CMK (cell line): ENCODE data around the gene NLGN3.

Experiments
- DNase-seq: peaks from one replicate; pipeline ENCODE4 v3.0.0-alpha.2; 2010; ENCODE audit warnings: low read depth

NLGN3 gene

GRCh38 chrX:71118032-71118984, 26.3 kb upstream of the NLGN3 start, which contains the start of gene MED12:
Gene MED12 (plus strand): TSS chrX:71118596. CDS start chrX:71118755, 159 bp downstream.
- peak; percentile 59 for DNase-seq

DNA sequence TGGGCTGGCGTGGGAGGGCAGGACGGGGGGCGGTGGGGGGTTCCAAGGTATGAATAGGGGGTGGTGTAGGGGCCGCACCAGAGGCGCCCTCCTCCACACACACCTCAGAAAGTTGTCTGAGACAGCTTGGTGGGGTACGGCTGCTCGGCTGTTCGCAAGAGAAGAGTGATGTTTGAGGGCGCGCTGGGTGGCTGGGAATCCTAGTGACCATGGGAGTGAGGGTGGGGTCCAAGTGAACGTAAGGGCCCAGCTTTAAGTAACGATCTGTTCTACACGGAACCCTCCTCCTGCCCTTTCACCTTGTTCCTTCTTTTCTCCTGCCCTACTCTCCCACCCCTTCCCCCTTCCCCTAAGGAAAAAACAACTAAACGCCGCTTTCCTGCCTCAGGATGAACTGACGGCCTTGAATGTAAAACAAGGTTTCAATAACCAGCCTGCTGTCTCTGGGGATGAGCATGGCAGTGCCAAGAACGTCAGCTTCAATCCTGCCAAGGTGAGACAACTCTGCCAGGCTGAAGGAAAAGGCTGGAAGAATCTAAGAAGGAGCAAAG, 25.6 kb upstream of the NLGN3 start:
- no peak for DNase-seq

GRCh38 chrX:71128166-71128833, 16.3 kb upstream of the NLGN3 start:
- no peak for DNase-seq

- no peak for DNase-seq
Measured at GRCh38 chrX:71128915-71129765, 15.5 kb upstream of the NLGN3 start.

DNA sequence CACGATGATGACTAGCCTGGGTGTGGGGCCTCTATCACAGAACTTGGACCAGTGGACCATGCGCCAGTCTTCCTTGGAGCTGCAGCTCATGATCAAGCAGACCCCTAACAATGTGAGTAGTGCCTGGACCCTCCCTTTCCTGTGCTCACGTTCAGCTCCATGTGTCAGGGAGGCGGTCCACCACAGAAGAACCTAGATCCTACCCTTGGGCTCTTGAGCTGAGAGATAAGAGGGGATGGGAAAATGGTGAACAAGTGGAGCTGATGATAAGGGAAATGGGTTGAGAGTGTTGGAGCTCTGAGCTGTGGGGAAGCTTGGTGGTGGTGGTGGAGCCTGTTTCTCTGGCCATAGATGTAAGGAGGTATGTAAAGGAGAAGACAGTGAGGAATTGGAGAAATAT, 13.1 kb upstream of the NLGN3 start:
- DNase-seq, result peak; percentile 60

GRCh38 chrX:71140440-71140839, 4.2 kb upstream of the NLGN3 start:
- DNase-seq, result no peak

- no peak for DNase-seq
Measured at GRCh38 chrX:71143508-71143907, 1.1 kb upstream of the NLGN3 start.

GRCh38 chrX:71147496-71148277, 3.0 kb downstream of the NLGN3 start:
- no peak for DNase-seq

DNA sequence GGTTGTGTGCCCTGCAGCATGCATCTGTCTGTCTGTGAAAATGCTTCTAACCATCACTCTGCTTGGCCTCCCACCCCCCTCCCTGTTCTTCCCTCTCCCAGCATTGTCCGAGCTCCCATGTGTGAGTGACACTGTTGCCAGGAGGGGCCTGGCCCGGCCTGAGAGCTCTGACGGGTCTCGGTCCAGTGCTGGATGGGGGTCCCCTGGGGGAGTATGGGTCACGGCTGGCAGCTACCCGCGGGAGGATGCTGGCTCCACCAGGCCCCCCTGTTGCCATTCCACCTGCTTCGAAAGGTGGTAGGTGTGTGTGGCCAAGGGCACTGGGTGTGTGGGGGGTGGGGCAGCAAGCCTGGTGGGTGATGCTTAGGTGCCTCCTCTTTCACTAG, 3.6 kb downstream of the NLGN3 start:
- DNase-seq, result no peak

- no peak for DNase-seq
Measured at GRCh38 chrX:71151366-71151765, 6.7 kb downstream of the NLGN3 start.

GRCh38 chrX:71154196-71154595, 9.6 kb downstream of the NLGN3 start:
- DNase-seq, result no peak

GRCh38 chrX:71154641-71155040, 10.0 kb downstream of the NLGN3 start:
- no peak for DNase-seq

DNA sequence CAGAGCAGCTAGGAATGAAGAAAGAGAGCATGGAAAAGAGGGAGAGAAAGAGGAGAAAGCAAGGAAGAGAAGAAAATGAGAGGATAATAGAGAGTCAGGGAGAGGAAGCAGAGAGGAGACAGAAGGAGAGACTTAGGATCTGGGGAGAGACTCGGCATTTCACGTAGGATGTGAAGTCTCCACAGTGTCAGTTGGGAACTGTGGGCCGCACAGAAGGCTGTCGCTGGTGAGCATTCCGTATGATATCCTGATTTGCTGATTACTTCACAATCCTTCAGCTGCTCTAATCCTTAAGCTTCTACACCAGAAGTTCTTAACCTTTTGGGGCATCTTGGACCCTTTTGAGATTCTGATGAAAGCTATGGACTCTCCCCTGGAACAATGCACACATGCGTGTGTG, 14.0 kb downstream of the NLGN3 start:
- DNase-seq, result no peak

- no peak for DNase-seq
Measured at GRCh38 chrX:71159335-71159734, 14.7 kb downstream of the NLGN3 start.

DNA sequence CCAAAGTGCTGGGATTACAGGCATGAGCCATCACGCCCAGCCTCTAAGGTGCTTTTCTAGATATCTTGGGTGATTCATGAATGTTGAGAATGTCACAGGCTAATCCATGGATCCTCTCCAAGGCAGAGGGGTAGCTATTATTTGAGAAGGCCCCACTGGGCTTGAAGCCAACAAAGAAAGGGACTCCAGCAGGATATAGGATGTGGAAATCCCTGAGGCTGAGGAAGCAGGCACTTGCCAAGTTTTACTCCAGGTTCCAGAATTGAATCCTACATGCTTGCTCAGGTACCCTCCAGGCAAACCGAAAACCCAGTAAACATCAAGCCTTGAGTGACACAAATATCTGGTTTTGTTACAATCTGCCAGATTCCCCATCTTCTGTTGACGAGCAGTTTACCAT, 15.8 kb downstream of the NLGN3 start:
- DNase-seq, result no peak

GRCh38 chrX:71162981-71163380, 18.3 kb downstream of the NLGN3 start:
- DNase-seq, result no peak

DNA sequence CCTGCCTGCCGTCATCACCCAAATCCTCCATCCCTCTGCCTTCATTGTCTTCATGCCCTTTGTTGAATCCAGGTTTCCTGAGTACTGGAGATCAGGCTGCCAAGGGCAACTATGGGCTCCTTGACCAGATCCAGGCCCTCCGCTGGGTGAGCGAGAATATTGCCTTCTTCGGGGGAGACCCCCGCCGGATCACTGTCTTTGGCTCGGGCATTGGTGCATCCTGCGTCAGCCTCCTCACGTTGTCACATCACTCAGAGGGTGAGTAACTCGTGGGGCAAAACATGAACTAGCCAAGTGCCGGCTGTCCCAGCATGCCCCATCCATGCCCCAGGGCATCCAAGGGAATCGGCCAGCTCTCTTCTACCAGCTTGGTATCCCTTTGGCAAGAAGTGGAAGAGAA, 19.4 kb downstream of the NLGN3 start:
- no peak for DNase-seq

- no peak for DNase-seq
Measured at GRCh38 chrX:71166461-71166860, 21.8 kb downstream of the NLGN3 start.

DNA sequence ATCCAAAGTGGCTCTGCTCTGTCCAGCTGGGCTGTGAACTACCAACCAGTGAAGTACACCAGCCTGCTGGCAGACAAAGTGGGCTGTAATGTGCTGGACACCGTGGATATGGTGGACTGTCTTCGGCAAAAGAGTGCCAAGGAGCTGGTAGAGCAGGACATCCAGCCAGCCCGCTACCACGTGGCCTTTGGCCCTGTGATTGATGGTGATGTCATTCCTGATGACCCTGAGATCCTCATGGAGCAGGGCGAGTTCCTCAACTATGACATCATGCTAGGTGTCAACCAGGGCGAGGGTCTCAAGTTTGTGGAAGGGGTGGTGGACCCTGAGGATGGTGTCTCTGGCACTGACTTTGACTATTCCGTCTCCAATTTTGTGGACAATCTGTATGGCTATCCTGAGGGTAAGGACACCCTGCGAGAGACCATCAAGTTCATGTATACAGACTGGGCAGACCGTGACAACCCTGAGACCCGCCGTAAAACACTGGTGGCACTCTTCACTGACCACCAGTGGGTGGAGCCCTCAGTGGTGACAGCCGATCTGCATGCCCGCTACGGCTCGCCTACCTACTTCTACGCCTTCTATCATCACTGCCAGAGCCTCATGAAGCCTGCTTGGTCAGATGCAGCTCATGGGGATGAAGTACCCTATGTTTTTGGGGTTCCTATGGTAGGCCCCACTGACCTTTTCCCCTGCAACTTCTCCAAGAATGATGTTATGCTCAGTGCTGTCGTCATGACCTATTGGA, 22.6 kb downstream of the NLGN3 start:
- DNase-seq, result no peak

GRCh38 chrX:71168134-71168533, 23.5 kb downstream of the NLGN3 start:
- DNase-seq, result no peak

DNA sequence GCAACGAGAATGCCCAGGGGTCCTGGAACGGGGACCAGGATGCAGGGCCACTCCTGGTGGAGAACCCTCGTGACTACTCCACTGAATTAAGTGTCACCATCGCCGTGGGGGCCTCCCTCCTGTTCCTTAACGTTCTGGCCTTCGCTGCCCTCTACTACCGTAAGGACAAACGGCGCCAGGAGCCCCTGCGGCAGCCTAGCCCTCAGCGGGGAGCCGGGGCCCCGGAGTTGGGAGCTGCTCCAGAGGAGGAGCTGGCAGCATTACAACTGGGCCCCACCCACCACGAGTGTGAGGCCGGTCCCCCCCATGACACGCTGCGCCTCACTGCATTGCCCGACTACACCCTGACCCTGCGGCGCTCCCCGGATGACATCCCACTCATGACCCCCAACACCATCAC, 24.9 kb downstream of the NLGN3 start:
- DNase-seq, result no peak
